ENCODE results near the gene DNAJC4. TPM values are rescaled to one million over a fixed set of nuclear protein-coding genes. Genes with fewer than 3 reads are reported as not detected.
A peak's percentile ranks its signal among the peaks of the same experiment; 100 is the strongest.

DNAJC4 gene
- total RNA-seq, 3 donors from 2014 or later = 23.6 to 33.5 (median 32.6) TPM

DNA sequence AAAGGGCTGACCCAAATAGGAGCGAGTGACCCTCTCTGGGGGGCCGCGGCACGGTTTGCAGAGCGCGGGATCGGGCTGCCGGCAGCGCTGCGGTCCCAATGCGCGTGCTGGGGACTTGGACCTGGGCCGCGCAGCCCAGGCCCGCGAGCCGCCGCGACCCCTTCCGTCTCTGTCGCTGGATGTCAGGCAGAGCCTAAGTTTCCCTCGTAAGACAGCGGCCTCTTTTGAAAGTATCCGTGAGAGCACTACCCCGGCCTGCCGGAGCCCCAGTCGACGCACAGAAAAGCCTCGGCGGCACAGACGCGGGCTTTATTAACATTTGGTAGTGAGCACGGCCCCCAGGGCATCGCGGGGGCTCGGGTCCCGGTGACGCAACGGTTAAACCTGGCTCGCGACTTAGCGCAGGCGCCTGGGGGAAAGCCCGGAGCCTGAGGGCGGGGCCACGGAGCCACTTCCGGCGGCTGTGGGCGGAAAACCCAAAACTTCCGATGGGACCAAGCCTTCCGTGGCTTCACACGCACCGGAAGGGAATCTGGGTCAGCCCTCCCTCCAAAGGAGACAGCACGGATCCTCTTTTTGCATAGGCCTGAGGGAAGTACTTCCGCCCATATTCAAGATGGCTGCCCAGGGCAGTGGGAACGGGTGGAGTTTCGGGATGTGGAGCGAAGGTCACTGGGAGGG, 39.3 kb downstream of the DNAJC4 start:
- Histone ChIP-seq H3K27ac (peak overlapping the region; percentile 95 to 100), H3K9me3 (no peaks in the 10 kb centered on the region), H3K27me3 (no peaks in the 10 kb centered on the region), H3K4me3 (peak overlapping the region; percentile 77 to 97 (median 79)), H3K4me1 (peaks cover 6 to 25% of the 10 kb centered on the region in 2 donors), H3K36me3 (no peaks in the 10 kb centered on the region)
- peak; percentile 95 to 99 for DNase-seq (ENCODE audit: low spot score in 2 of 2)
- TF ChIP-seq POLR2A (IDR thresholded peaks at IDR 0.05) (no peak), POLR2AphosphoS5 (IDR thresholded peaks at IDR 0.05) (peak; percentile 86 to 93 (median 92))
- TF ChIP-seq, protein P1, sequence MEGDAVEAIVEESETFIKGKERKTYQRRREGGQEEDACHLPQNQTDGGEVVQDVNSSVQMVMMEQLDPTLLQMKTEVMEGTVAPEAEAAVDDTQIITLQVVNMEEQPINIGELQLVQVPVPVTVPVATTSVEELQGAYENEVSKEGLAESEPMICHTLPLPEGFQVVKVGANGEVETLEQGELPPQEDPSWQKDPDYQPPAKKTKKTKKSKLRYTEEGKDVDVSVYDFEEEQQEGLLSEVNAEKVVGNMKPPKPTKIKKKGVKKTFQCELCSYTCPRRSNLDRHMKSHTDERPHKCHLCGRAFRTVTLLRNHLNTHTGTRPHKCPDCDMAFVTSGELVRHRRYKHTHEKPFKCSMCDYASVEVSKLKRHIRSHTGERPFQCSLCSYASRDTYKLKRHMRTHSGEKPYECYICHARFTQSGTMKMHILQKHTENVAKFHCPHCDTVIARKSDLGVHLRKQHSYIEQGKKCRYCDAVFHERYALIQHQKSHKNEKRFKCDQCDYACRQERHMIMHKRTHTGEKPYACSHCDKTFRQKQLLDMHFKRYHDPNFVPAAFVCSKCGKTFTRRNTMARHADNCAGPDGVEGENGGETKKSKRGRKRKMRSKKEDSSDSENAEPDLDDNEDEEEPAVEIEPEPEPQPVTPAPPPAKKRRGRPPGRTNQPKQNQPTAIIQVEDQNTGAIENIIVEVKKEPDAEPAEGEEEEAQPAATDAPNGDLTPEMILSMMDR (IDR thresholded peaks at IDR 0.05) = peak in 1 of 3 donors; percentile 18
- intact Hi-C loops (cut with DNase I; ENCODE audit: low total_unique reads) = loop anchor here (5.0 to 10.0 kb wide), 2 partner anchors 682 to 1995 kb away; partner anchors contain the start of gene SCGB2A2

DNA sequence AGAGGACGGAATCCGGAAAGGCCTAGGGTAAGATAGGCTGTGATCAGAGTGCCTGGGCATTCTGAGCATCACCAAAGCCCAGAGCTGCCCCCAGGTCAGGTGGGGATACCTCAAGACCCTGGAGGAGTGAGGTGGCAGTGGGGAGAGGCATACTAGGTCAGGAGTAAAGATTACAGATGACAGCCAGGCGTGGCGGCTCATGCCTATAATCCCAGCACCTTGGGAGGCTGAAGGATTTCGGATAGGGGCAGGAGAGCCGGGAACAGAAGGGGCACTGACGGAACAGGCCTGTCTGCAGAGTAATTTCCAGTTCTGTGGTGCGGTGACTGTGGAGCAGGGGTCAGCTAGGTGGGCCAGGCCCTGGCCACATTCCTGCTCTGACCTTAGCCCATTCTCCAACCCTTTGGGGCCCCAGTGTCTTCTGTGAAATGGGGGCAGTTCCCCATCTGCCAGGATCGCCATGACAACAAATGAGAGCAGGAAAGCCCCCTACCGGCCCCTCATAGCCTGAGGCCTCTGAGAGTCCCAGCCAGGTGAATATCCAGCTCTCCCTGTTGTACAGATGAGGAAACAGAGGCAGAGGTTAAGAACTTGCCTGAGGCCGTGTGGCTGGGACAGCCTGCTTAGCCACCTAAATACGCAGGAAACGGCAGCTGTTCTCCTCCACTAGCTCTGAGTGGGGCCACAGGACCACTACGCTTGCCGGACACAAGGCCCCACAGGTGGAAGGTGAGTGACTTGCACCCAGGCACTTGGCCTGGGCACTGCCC, 44.9 kb downstream of the DNAJC4 start:
- no peaks in the 10 kb centered on the region for H3K9me3 ChIP-seq
- DNase-seq (ENCODE audit: low spot score in 2 of 2) = no peak
- intact Hi-C loops (cut with DNase I; ENCODE audit: low total_unique reads) = loop anchor here (10.0 kb wide), 1 partner anchor 2000 kb away; the partner anchor contains the start of gene SCGB2A2
- no peak overlapping the region for H3K4me3 ChIP-seq
- no peaks in the 10 kb centered on the region for H3K27me3 ChIP-seq
- no peaks in the 10 kb centered on the region for H3K36me3 ChIP-seq
- H3K4me1 ChIP-seq = peaks cover 0 to 8% of the 10 kb centered on the region in 2 donors
- no peak overlapping the region for H3K27ac ChIP-seq
- TF ChIP-seq, protein P1 (IDR thresholded peaks at IDR 0.05) = no peak
- no peak for TF ChIP-seq POLR2A (IDR thresholded peaks at IDR 0.05)
- no peak for TF ChIP-seq POLR2AphosphoS5 (IDR thresholded peaks at IDR 0.05)

DNA sequence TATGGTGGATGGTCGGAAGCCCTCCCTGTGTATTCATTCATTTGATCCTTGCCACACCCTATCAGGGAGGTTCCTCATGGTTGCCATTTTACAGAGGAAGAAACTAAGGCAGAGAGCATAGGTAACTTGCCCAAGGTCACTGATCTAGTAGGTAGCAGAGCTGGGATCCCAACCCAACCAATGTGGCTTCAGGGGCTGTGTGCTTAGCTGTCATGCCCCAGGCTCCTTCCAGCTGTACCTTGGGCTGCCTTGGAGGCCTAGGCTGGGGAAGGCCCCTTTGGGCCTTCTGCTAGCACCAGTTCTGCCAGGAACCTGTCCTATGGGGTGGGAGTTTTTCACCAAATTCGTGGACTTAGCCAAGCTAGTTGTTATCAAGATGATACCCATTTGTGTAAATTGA, 45.5 kb downstream of the DNAJC4 start:
- intact Hi-C loops (cut with DNase I; ENCODE audit: low total_unique reads) = loop anchor here (10.0 kb wide), 1 partner anchor 2001 kb away; the partner anchor contains the start of gene SCGB2A2
- no peak overlapping the region for H3K27ac ChIP-seq
- no peaks in the 10 kb centered on the region for H3K27me3 ChIP-seq
- H3K4me3 ChIP-seq = no peak overlapping the region
- TF ChIP-seq POLR2AphosphoS5 (IDR thresholded peaks at IDR 0.05) (no peak), POLR2A (IDR thresholded peaks at IDR 0.05) (no peak)
- TF ChIP-seq, protein P1 (IDR thresholded peaks at IDR 0.05) = no peak
- H3K36me3 ChIP-seq = no peaks in the 10 kb centered on the region
- no peaks in the 10 kb centered on the region for H3K9me3 ChIP-seq
- H3K4me1 ChIP-seq = peaks cover 0 to 8% of the 10 kb centered on the region in 2 donors
- DNase-seq (ENCODE audit: low spot score in 2 of 2) = no peak

DNA sequence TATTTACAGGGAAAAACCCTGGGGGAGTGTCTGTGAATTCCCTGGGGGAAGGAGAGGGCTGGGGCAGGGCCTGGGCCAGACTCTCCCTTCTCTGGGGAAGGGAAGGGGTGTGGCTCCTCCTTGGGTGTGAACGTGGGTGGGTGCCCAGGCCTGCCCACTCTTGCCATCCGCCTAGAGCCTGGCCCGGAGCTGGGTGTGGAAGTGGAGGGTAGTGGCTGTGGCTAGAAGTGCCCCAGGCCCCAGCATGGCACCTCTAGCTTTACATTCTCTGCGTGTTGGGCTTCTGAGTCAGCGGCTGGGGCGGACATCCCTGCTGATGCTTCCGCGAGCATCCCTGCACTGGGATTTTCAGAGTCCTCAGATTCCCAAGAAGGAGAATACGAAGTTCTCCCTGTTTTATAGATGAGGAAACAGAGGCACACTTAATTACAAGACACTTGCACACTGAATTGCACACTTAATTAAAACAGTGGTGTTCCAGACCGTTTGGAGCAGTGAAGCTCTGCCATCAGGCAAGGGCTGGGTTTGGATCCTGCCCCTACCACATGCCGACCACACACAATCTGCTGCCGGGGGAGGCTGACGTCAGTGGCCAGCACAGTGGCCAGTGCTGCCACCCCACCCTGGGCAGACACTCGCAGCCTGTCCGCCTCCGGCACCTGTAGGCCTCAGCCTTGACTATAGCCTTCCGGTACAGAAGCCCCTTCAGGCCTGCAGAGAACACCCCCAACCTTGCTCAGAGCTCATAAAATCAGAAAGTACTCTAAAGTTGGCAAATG, 46.5 kb downstream of the DNAJC4 start:
- Histone ChIP-seq H3K27ac (peak overlapping the region in 1 of 2 donors; percentile 3), H3K27me3 (no peaks in the 10 kb centered on the region), H3K36me3 (no peaks in the 10 kb centered on the region), H3K4me3 (no peak overlapping the region), H3K9me3 (no peaks in the 10 kb centered on the region), H3K4me1 (peaks cover 0 to 5% of the 10 kb centered on the region in 2 donors)
- intact Hi-C loops (cut with DNase I; ENCODE audit: low total_unique reads) = loop anchor here (10.0 kb wide), 1 partner anchor 2002 kb away; the partner anchor contains the start of gene SCGB2A2
- no peak for DNase-seq (ENCODE audit: low spot score in 2 of 2)
- TF ChIP-seq, protein P1 (IDR thresholded peaks at IDR 0.05) = no peak
- TF ChIP-seq POLR2AphosphoS5 (IDR thresholded peaks at IDR 0.05) (no peak), POLR2A (IDR thresholded peaks at IDR 0.05) (no peak)
